RWPE2 (cell line): Measurements from ENCODE around the gene GRAMD2B.

Experiments
- ATAC-seq: fragments of 200-7000 bp; cut with Tn5 transposase; 3 replicates; pipeline ENCODE4 v1.9.1; 2021; ENCODE audit warnings: low read depth
- DNase-seq: peaks from one replicate; pipeline ENCODE4 v3.0.0-alpha.2; 2020; ENCODE audit warnings: low spot score
- H3K27ac ChIP-seq: fragments of 450-650 bp; 2 replicates; pipeline ENCODE4 v1.5.1; 2017; ENCODE audit warnings: mild to moderate bottlenecking; ENCODE audit not compliant: poor library complexity, severe bottlenecking
- H3K27me3 ChIP-seq: fragments of 250-450 bp; sonication (Bioruptor Pico); 2 replicates; pipeline ENCODE4 v1.5.1; 2021; ENCODE audit warnings: mild to moderate bottlenecking, moderate library complexity; ENCODE audit not compliant: insufficient read depth, poor library complexity, severe bottlenecking
- H3K36me3 ChIP-seq: fragments of 250-450 bp; sonication (Bioruptor Pico); 2 replicates; pipeline ENCODE4 v1.5.1; 2020; ENCODE audit warnings: low read depth, mild to moderate bottlenecking, moderate library complexity
- H3K4me1 ChIP-seq: fragments of 250-450 bp; sonication (Bioruptor Pico); 2 replicates; pipeline ENCODE4 v1.5.1; 2021; ENCODE audit warnings: mild to moderate bottlenecking, moderate library complexity; ENCODE audit not compliant: insufficient read depth, poor library complexity, severe bottlenecking
- H3K4me3 ChIP-seq: fragments of 250-450 bp; sonication (Bioruptor Pico); 2 replicates; pipeline ENCODE4 v1.5.1; 2021; ENCODE audit warnings: mild to moderate bottlenecking, moderate library complexity; ENCODE audit not compliant: severe bottlenecking
- H3K9me3 ChIP-seq: fragments of 250-450 bp; sonication (Bioruptor Pico); 2 replicates; pipeline ENCODE4 v1.5.1; 2021; ENCODE audit warnings: mild to moderate bottlenecking, moderate library complexity; ENCODE audit not compliant: severe bottlenecking
- CTCF ChIP-seq: fragments of 450-650 bp; IDR thresholded peaks from one replicate; pipeline ENCODE4 v1.5.1; 2017; ENCODE audit warnings: mild to moderate bottlenecking, moderate library complexity; ENCODE audit not compliant: poor library complexity, severe bottlenecking

GRAMD2B gene

GRCh38 chr5:126534553-126534952, 111.3 kb downstream of the GRAMD2B start:
- Histone ChIP-seq H3K27me3 (no peaks in the 10 kb centered on the region), H3K27ac (no peak overlapping the region), H3K4me3 (no peak overlapping the region), H3K4me1 (peaks cover 3% of the 10 kb centered on the region), H3K9me3 (no peaks in the 10 kb centered on the region), H3K36me3 (no peaks in the 10 kb centered on the region)
- no peak for TF ChIP-seq CTCF
- DNase-seq = no peak
- ATAC-seq = no peak

- no peak for TF ChIP-seq CTCF
- DNase-seq (no peak), ATAC-seq (no peak)
- H3K36me3 ChIP-seq = no peaks in the 10 kb centered on the region
- peaks cover 3% of the 10 kb centered on the region for H3K4me1 ChIP-seq
- no peak overlapping the region for H3K4me3 ChIP-seq
- H3K27ac ChIP-seq = no peak overlapping the region
- H3K9me3 ChIP-seq = no peaks in the 10 kb centered on the region
- H3K27me3 ChIP-seq = no peaks in the 10 kb centered on the region
These were observed 112.8 kb downstream of the GRAMD2B start for GRCh38 chr5:126535856-126536545.

GRCh38 chr5:126536874-126537273, 113.7 kb downstream of the GRAMD2B start:
- Histone ChIP-seq H3K9me3 (no peaks in the 10 kb centered on the region), H3K27ac (no peak overlapping the region), H3K4me1 (peaks cover 3% of the 10 kb centered on the region), H3K4me3 (no peak overlapping the region), H3K36me3 (no peaks in the 10 kb centered on the region), H3K27me3 (no peaks in the 10 kb centered on the region)
- no peak for ATAC-seq
- no peak for TF ChIP-seq CTCF
- DNase-seq = no peak

GRCh38 chr5:126538579-126538978, 115.4 kb downstream of the GRAMD2B start:
- Histone ChIP-seq H3K4me3 (no peak overlapping the region), H3K36me3 (peaks cover 4% of the 10 kb centered on the region; the same call in 1 of the 2 replicates), H3K27ac (no peak overlapping the region), H3K9me3 (no peaks in the 10 kb centered on the region), H3K4me1 (peaks cover 3% of the 10 kb centered on the region), H3K27me3 (no peaks in the 10 kb centered on the region)
- DNase-seq (no peak), ATAC-seq (no peak)
- no peak for TF ChIP-seq CTCF

- Histone ChIP-seq H3K27ac (no peak overlapping the region), H3K9me3 (no peaks in the 10 kb centered on the region), H3K4me3 (no peak overlapping the region), H3K4me1 (peaks cover 3% of the 10 kb centered on the region), H3K27me3 (no peaks in the 10 kb centered on the region), H3K36me3 (peaks cover 16% of the 10 kb centered on the region)
- no peak for ATAC-seq
- DNase-seq = no peak
- no peak for TF ChIP-seq CTCF
These were observed 117.4 kb downstream of the GRAMD2B start for GRCh38 chr5:126540631-126541030.
